Rectal smooth muscle tissue (tissue), 1 donor: ENCODE data around the gene MYADML2.
A peak's percentile ranks its signal among the peaks of the same experiment; 100 is the strongest.

ENCODE experiments used
- H3K27ac ChIP-seq: one replicate; pipeline ENCODE4 v1.7.0; 2013; ENCODE audit warnings: low read depth, low read length, inconsistent platforms
- H3K27me3 ChIP-seq: one replicate; pipeline ENCODE4 v1.7.0; 2013; ENCODE audit warnings: low read length; ENCODE audit not compliant: control insufficient read depth, insufficient read depth
- H3K36me3 ChIP-seq: one replicate; pipeline ENCODE4 v1.7.0; 2013; ENCODE audit warnings: low read length; ENCODE audit not compliant: control insufficient read depth, insufficient read depth
- H3K4me1 ChIP-seq: one replicate; pipeline ENCODE4 v1.7.0; 2013; ENCODE audit warnings: low read length; ENCODE audit not compliant: control insufficient read depth, insufficient read depth
- H3K4me3 ChIP-seq: one replicate; pipeline ENCODE4 v1.7.0; 2013; ENCODE audit warnings: low read length
- H3K9ac ChIP-seq: one replicate; pipeline ENCODE4 v1.7.0; 2013; ENCODE audit warnings: low read length

The MYADML2 gene

GRCh38 chr17:81934098-81934757 lies 12.8 kb downstream of the MYADML2 start:
- H3K4me1 ChIP-seq = peaks cover 4% of the 10 kb centered on the region
- H3K4me3 ChIP-seq = no peak overlapping the region
- peaks cover 5% of the 10 kb centered on the region for H3K27me3 ChIP-seq
- no peak overlapping the region for H3K27ac ChIP-seq
- H3K36me3 ChIP-seq = no peaks in the 10 kb centered on the region
- no peak overlapping the region for H3K9ac ChIP-seq

DNA sequence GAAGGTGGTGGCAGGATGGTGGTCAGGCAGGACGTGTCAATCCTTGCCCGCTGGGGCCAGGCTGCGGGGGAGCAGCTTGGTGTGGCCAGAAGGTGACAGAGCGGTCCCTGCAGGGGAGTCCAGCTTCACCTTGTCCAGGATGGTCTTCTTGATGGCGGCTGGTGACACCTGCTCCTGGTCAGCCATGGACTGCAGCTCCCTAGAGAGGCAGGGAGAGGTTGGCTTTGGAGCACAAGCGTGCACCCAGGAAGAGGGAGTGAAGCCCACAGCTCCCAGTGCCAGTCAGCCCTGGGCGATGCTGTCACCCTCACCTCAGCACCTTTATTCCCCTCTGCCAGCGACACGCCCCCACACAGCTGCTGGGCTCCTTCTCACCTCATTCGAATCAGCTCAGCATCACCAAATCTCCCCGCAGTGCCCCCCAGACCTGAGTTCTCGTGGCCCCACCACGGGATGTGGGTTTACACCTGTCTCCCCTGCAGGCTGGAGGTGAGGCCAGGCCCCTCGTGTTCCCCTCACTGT lies 13.8 kb downstream of the MYADML2 start:
- no peak overlapping the region for H3K27ac ChIP-seq
- H3K27me3 ChIP-seq = peaks cover 5% of the 10 kb centered on the region
- peaks cover 4% of the 10 kb centered on the region for H3K4me1 ChIP-seq
- H3K4me3 ChIP-seq = no peak overlapping the region
- no peak overlapping the region for H3K9ac ChIP-seq
- no peaks in the 10 kb centered on the region for H3K36me3 ChIP-seq

- peaks cover 5% of the 10 kb centered on the region for H3K27me3 ChIP-seq
- H3K4me1 ChIP-seq = peaks cover 4% of the 10 kb centered on the region
- no peak overlapping the region for H3K9ac ChIP-seq
- H3K36me3 ChIP-seq = no peaks in the 10 kb centered on the region
- no peak overlapping the region for H3K27ac ChIP-seq
- H3K4me3 ChIP-seq = no peak overlapping the region
Observed at GRCh38 chr17:81932333-81932983, 14.6 kb downstream of the MYADML2 start.

DNA sequence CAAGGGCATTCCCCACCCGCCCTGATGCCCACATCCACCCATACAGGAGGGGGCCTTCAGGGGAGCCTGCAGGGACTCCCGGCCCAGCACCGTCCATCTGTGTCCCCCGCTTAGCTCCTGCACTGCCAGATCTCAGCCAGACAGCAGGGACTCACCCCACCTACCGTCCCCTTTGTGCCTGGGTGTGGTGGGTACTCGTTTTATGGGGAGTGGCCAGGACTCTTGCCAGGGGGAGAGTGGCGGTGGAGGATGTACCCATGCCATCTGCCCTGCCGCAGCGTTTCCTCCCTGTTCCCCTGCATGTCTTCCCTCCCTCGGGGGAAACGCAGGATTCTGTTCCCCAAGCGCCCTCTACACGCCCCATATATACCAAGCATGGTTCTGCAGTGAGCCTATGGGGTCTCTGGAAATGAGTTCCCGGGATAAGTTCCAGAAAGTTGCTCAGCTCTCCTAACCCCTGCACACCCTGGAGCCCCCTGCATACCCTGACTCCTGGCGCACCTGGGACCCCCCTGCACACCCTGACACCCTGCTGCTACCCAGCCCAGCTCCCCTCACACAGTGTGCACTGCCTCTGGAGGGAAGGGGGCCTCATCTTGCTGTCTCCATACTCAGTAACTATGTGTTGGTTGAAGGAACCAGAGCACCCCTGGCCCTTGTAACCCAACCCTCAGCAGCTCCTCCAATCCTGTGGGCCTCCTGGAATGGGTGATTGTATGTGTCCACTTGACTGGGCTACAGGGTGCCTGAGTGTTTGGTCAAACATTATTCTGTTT lies 15.3 kb downstream of the MYADML2 start:
- Histone ChIP-seq H3K36me3 (no peaks in the 10 kb centered on the region), H3K27me3 (peaks cover 5% of the 10 kb centered on the region), H3K4me3 (no peak overlapping the region), H3K27ac (no peak overlapping the region), H3K4me1 (peaks cover 3% of the 10 kb centered on the region), H3K9ac (no peak overlapping the region)

GRCh38 chr17:81931189-81931556 lies 15.9 kb downstream of the MYADML2 start:
- no peak overlapping the region for H3K9ac ChIP-seq
- no peak overlapping the region for H3K4me3 ChIP-seq
- peaks cover 2% of the 10 kb centered on the region for H3K4me1 ChIP-seq
- H3K27me3 ChIP-seq = peaks cover 5% of the 10 kb centered on the region
- no peaks in the 10 kb centered on the region for H3K36me3 ChIP-seq
- no peak overlapping the region for H3K27ac ChIP-seq

- Histone ChIP-seq H3K27me3 (peaks cover 5% of the 10 kb centered on the region), H3K27ac (no peak overlapping the region), H3K36me3 (no peaks in the 10 kb centered on the region), H3K4me1 (peaks cover 6% of the 10 kb centered on the region), H3K4me3 (no peak overlapping the region), H3K9ac (no peak overlapping the region)
Observed at GRCh38 chr17:81930142-81931125, 16.6 kb downstream of the MYADML2 start.

- Histone ChIP-seq H3K4me1 (peaks cover 12% of the 10 kb centered on the region), H3K27ac (no peak overlapping the region), H3K36me3 (no peaks in the 10 kb centered on the region), H3K4me3 (no peak overlapping the region), H3K9ac (no peak overlapping the region), H3K27me3 (peaks cover 5% of the 10 kb centered on the region)
Observed at GRCh38 chr17:81929253-81930141, 17.5 kb downstream of the MYADML2 start.

DNA sequence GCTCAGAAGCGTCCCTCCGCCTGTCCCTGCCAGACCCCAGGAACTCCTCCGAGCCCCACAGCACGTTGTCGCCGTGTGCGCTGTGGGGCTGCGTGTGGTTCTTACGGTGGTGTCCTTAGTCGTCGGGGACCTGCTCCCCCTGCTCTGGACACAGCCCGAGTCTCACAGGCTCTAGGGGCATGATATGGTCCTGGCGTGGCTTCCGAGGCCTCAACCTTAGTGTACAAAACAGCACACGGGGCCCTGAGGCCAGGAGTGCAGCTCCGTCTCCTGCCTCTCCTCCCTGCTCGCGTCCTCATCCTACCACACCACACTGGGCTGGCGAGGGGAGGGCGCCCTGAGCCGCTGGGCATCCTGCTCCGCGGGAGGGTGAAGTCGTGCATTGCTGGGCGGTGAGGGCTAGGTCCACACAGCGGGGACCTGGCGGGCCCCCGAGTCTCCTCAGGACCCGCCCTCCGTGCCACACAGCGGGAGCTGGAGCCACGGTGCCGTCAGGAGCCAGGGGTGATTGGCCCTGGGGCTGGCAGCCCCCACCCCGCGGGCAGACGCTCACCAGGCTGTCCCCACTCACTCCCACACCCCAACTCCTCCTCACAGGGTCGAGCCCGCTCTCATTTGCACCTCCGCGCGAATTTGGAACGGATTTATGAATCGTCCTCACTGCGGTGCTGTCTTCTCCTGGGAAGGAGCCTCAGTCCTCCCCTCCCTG lies 18.3 kb downstream of the MYADML2 start:
- peak overlapping the region; percentile 71 for H3K4me3 ChIP-seq
- no peak overlapping the region for H3K9ac ChIP-seq
- peaks cover 14% of the 10 kb centered on the region for H3K4me1 ChIP-seq
- peaks cover 5% of the 10 kb centered on the region for H3K27me3 ChIP-seq
- H3K27ac ChIP-seq = no peak overlapping the region
- no peaks in the 10 kb centered on the region for H3K36me3 ChIP-seq

- peaks cover 17% of the 10 kb centered on the region for H3K4me1 ChIP-seq
- H3K4me3 ChIP-seq = peak within 1 kb of the TSS; percentile 89
- H3K27ac ChIP-seq = peak within 1 kb of the TSS; percentile 91
- peak within 1 kb of the TSS; percentile 61 for H3K9ac ChIP-seq
- H3K27me3 ChIP-seq = peaks cover 5% of the 10 kb centered on the region
- no peaks in the 10 kb centered on the region for H3K36me3 ChIP-seq
Observed at GRCh38 chr17:81927653-81928543, 19.1 kb downstream of the MYADML2 start, which contains the start of gene MAFG. Gene MAFG, minus strand, starts transcription at chr17:81927735. Its CDS starts 4,550 bp downstream, at chr17:81923185.

- peak overlapping the region; percentile 91 for H3K27ac ChIP-seq
- peaks cover 20% of the 10 kb centered on the region for H3K4me1 ChIP-seq
Observed at GRCh38 chr17:81927152-81927652, 19.8 kb downstream of the MYADML2 start.

More at GRCh38 chr17:81927152-81927652, 19.8 kb downstream of the MYADML2 start:
- peak overlapping the region; percentile 89 for H3K4me3 ChIP-seq
- H3K27me3 ChIP-seq = peaks cover 3% of the 10 kb centered on the region
- peaks cover 6% of the 10 kb centered on the region for H3K36me3 ChIP-seq
- H3K9ac ChIP-seq = peak overlapping the region; percentile 61
